H1 (cell line): Measurements from ENCODE around the gene RAD9B. TPM values are rescaled to one million over a fixed set of nuclear protein-coding genes. Genes with fewer than 3 reads are reported as not detected.

Experiments
- BRCA1 ChIP-seq: IDR thresholded peaks from 2 replicates; pipeline ENCODE4 v1.6.1; 2012; ENCODE audit warnings: low read depth, low read length, improper control_type of control experiment
- CBX5 ChIP-seq: fragments of 300-800, 300-1000 bp; sonication (generic); IDR thresholded peaks from 2 replicates; pipeline ENCODE4 v1.7.1; 2016; ENCODE audit warnings: antibody characterized with exemption, low read length, low read depth
- CBX8 ChIP-seq: fragments of 300-800, 300-1000 bp; sonication (generic); IDR thresholded peaks from 2 replicates; pipeline ENCODE4 v1.7.1; 2016; ENCODE audit warnings: low read depth, low read length, borderline replicate concordance
- CHD2 ChIP-seq: IDR thresholded peaks from 2 replicates; pipeline ENCODE4 v1.6.1; 2012; ENCODE audit warnings: low read length, improper control_type of control experiment
- KDM4A ChIP-seq: IDR thresholded peaks from one replicate; pipeline ENCODE4 v1.7.1; 2012; ENCODE audit warnings: low read depth, mild to moderate bottlenecking, moderate library complexity, low read length, inconsistent platforms; ENCODE audit not compliant: severe bottlenecking
- NANOG ChIP-seq: IDR thresholded peaks from 2 replicates; pipeline ENCODE4 v1.6.1; 2011; ENCODE audit warnings: low read length, low read depth, mild to moderate bottlenecking, inconsistent platforms; ENCODE audit not compliant: insufficient read depth, poor library complexity, severe bottlenecking
- SIRT6 ChIP-seq: IDR thresholded peaks from one replicate; pipeline ENCODE4 v1.7.1; 2012; ENCODE audit warnings: low read length, inconsistent platforms
- SP2 ChIP-seq: IDR thresholded peaks from 2 replicates; pipeline ENCODE4 v1.6.1; 2012; ENCODE audit warnings: mild to moderate bottlenecking, low read length, inconsistent platforms
- SP4 ChIP-seq: IDR thresholded peaks from 2 replicates; pipeline ENCODE4 v1.6.1; 2012; ENCODE audit warnings: low read length, inconsistent platforms
- TAF1 ChIP-seq: IDR thresholded peaks from 2 replicates; pipeline ENCODE4 v1.6.1; 2011; ENCODE audit warnings: mild to moderate bottlenecking, low read depth, low read length
- TBP ChIP-seq: IDR thresholded peaks from 2 replicates; pipeline ENCODE4 v1.6.1; 2011; ENCODE audit warnings: low read depth, low read length, improper control_type of control experiment
- YY1 ChIP-seq: IDR thresholded peaks from 2 replicates; pipeline ENCODE4 v1.6.1; 2011; ENCODE audit warnings: low read depth, mild to moderate bottlenecking, low read length
- polyA plus RNA-seq, 7 experiments: library from polyadenylated mRNA; depleted of rRNA in 3 of 7; stranded (reverse) in 5 of 7; unstranded in 2 of 7; fragments of >200 nt in 5 of 7; fragments of 200-250 nt in 2 of 7; gene quantifications; 1 replicate in 5 of 7; 2 replicates in 1 of 7; 4 replicates in 1 of 7; pipeline versions ENCODE4 v1.2.1 to v1.2.3, GENCODE V29; 2011 to 2013; ENCODE audit warnings: missing spikeins in 2 of 7, mixed read lengths in 2 of 7
- total RNA-seq: library from RNA; stranded (reverse); fragmentation: NEBNext Ultra II Directional; extraction: Animal tissue kit (Norgen Biotek cat#: 25700); gene quantifications from 2 replicates; pipeline ENCODE4 v1.2.1, GENCODE V29; 2021
- TF ChIP-seq, protein P1 (sequence below): IDR thresholded peaks from 2 replicates; pipeline ENCODE4 v1.6.1; 2012; ENCODE audit warnings: inconsistent platforms

Gene RAD9B
- total and polyA plus RNA-seq, 2 of the 8 experiments (the other 6 are each of a cell fraction or from before 2014, with no cell fraction given) = 0.06 TPM; not detected in 1

GRCh38 chr12:110468214-110469048 is 33.7 kb upstream of the RAD9B start, which contains the start of the genes FAM216A and GPN3 (continued):
- TF ChIP-seq CBX8 = no peak
- TF ChIP-seq SP2 = no peak
- TF ChIP-seq TAF1 = peak; percentile 94
- TF ChIP-seq SP4 = no peak; the same call in 1 of the 2 replicates
- no peak for TF ChIP-seq CBX5
- TF ChIP-seq, protein P1, sequence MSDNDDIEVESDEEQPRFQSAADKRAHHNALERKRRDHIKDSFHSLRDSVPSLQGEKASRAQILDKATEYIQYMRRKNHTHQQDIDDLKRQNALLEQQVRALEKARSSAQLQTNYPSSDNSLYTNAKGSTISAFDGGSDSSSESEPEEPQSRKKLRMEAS = peak; percentile 91
- TF ChIP-seq SIRT6 = no peak
- TF ChIP-seq BRCA1 = peak; percentile 59
- TF ChIP-seq KDM4A = peak; percentile 28
- TF ChIP-seq TBP = peak; percentile 90; the same call in 1 of the 2 replicates
- no peak for TF ChIP-seq NANOG
- TF ChIP-seq CHD2 = peak; percentile 90
- TF ChIP-seq YY1 = no peak; the same call in 1 of the 2 replicates
